Parathyroid adenoma (tissue), 2 donors: ENCODE data around the gene ZNF324.

ENCODE experiments used
- H2AFZ ChIP-seq: fragments of 300-600 bp; sonication (generic); one replicate; pipeline ENCODE4 v1.7.0; 2017; ENCODE audit warnings: antibody characterized with exemption, mild to moderate bottlenecking
- H3K27ac ChIP-seq: fragments of 300-600 bp; sonication (generic); one replicate; pipeline ENCODE4 v1.7.0; 2017
- H3K27me3 ChIP-seq: fragments of 300-600 bp; sonication (generic); one replicate; pipeline ENCODE4 v1.7.0; 2017; ENCODE audit warnings: low read length; ENCODE audit not compliant: control insufficient read depth, insufficient read depth
- H3K36me3 ChIP-seq: fragments of 300-600 bp; sonication (generic); one replicate; pipeline ENCODE4 v1.7.0; 2017; ENCODE audit warnings: low read length; ENCODE audit not compliant: control insufficient read depth, insufficient read depth
- H3K4me1 ChIP-seq: fragments of 300-600 bp; sonication (generic); one replicate; pipeline ENCODE4 v1.7.0; 2017; ENCODE audit warnings: control low read depth
- H3K4me2 ChIP-seq: fragments of 300-600 bp; sonication (generic); one replicate; pipeline ENCODE4 v1.7.0; 2017; ENCODE audit warnings: low read length
- H3K4me3 ChIP-seq: fragments of 300-600 bp; sonication (generic); one replicate; pipeline ENCODE4 v1.7.0; 2017; ENCODE audit warnings: low read depth, low read length
- H3K79me2 ChIP-seq: fragments of 300-600 bp; sonication (generic); one replicate; pipeline ENCODE4 v1.7.0; 2017; ENCODE audit warnings: control low read depth
- H3K9ac ChIP-seq: fragments of 300-600 bp; sonication (generic); one replicate; pipeline ENCODE4 v1.7.0; 2017; ENCODE audit warnings: mild to moderate bottlenecking
- H3K9me3 ChIP-seq: fragments of 300-600 bp; sonication (generic); one replicate; pipeline ENCODE4 v1.7.0; 2017; ENCODE audit warnings: low read length; ENCODE audit not compliant: control insufficient read depth
- TF ChIP-seq, protein P1 (sequence below): fragments of 300-600 bp; sonication (generic); IDR thresholded peaks from one replicate; pipeline ENCODE4 v1.7.0; 2017; ENCODE audit warnings: antibody characterized with exemption, mild to moderate bottlenecking
- donor health status: primary hyperparathyroidism.

The ZNF324 gene

DNA sequence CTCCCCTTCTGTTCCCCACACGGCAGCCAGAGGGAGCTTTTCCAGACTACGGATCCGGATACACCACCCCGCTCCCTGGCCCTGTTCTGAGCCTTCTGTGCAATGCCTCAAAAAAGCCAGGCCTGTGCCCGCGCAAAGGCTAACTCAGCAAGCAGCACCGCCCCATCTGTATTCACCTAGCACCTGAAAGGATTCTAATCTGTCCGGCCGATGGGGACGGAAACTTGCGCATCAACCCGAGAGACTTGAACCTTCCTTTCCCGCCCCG, 52.1 kb downstream of the ZNF324 start:
- Histone ChIP-seq H3K4me2 (peak overlapping the region; percentile 75), H3K9me3 (no peaks in the 10 kb centered on the region), H3K4me3 (peak overlapping the region; percentile 91), H3K27me3 (no peaks in the 10 kb centered on the region), H3K27ac (peak overlapping the region; percentile 92), H3K4me1 (peaks cover 13% of the 10 kb centered on the region), H3K9ac (peak overlapping the region; percentile 95), H3K36me3 (no peaks in the 10 kb centered on the region), H3K79me2 (peaks cover 36% of the 10 kb centered on the region), H2AFZ (peak overlapping the region; percentile 83)
- TF ChIP-seq, protein P1, sequence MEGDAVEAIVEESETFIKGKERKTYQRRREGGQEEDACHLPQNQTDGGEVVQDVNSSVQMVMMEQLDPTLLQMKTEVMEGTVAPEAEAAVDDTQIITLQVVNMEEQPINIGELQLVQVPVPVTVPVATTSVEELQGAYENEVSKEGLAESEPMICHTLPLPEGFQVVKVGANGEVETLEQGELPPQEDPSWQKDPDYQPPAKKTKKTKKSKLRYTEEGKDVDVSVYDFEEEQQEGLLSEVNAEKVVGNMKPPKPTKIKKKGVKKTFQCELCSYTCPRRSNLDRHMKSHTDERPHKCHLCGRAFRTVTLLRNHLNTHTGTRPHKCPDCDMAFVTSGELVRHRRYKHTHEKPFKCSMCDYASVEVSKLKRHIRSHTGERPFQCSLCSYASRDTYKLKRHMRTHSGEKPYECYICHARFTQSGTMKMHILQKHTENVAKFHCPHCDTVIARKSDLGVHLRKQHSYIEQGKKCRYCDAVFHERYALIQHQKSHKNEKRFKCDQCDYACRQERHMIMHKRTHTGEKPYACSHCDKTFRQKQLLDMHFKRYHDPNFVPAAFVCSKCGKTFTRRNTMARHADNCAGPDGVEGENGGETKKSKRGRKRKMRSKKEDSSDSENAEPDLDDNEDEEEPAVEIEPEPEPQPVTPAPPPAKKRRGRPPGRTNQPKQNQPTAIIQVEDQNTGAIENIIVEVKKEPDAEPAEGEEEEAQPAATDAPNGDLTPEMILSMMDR = no peak

DNA sequence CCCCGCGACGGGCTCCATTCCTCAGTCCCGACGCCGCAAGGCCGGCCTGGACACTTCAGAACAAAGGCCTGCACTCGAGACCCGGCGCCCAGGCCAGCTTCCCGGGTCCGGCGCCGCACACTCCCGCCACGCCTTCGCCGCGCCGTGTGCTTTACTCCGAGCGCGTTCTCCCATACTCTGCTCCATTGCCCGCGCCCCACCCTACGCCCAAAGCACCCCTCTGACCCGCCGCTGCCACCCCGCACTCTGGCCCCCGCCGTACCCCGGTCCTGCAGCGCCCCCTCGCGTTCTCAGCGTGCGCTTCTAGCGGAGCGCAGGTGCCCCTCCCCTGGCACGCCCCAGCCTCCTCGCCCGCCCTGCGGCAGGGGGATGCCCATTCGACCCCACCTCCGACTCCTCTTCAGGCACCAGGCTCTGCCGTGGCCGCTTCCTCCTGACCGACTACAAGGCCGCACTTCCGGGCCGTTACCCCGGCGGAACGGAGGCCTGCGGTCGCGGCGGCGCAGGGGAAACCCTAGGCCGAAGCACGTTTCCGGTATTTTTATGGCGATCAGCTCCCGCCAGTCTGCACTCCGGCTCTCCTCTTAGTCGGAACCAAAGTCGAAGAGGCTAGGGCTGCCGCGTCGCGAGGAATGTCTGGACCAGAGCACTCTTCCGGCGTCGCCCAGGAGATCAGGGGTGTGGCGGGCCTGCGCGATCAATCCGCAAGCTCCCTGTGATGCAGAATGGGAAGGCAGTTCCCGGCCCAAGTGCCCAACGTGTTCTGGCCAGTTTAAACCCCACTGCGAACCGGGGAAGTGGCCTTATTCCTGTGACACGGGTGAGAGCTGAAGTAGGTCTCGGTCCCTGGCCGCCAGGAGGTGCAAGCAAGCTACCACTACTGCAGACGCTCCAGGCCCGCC, 52.7 kb downstream of the ZNF324 start, which contains the start of gene ZBTB45:
Gene ZBTB45 (minus strand): TSS at position 456 of the 902 bp plus-strand sequence. CDS start 2,137 bp downstream, outside the sequence.
- peaks cover 9% of the 10 kb centered on the region for H3K4me1 ChIP-seq
- H3K27ac ChIP-seq = peak within 1 kb of the TSS; percentile 92
- H3K27me3 ChIP-seq = no peaks in the 10 kb centered on the region
- TF ChIP-seq, protein P1 = peak; percentile 78
- peak within 1 kb of the TSS; percentile 91 for H3K4me3 ChIP-seq
- no peaks in the 10 kb centered on the region for H3K36me3 ChIP-seq
- H3K79me2 ChIP-seq = peaks cover 32% of the 10 kb centered on the region
- H2AFZ ChIP-seq = peak within 1 kb of the TSS; percentile 83
- H3K4me2 ChIP-seq = peak within 1 kb of the TSS; percentile 75
- no peaks in the 10 kb centered on the region for H3K9me3 ChIP-seq
- H3K9ac ChIP-seq = peak within 1 kb of the TSS; percentile 95

DNA sequence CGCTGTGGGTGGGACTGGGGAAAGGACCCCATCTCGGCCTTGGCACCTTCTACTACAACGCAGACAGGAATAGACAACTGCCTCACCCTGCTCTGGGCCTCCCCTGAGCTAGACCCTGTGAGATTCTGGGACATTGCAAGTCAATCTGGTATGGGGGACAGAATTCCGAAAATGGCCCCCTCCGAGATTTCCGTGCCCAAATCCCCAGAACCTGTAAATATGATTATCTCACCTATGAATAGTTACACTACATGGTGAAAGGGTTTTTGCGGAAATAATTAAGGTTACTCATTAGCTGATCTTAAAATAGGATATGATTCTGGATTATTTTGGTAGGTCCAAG, 53.3 kb downstream of the ZNF324 start:
- H3K4me1 ChIP-seq = peaks cover 8% of the 10 kb centered on the region
- H3K79me2 ChIP-seq = peaks cover 28% of the 10 kb centered on the region
- no peak overlapping the region for H3K9ac ChIP-seq
- H3K9me3 ChIP-seq = no peaks in the 10 kb centered on the region
- H3K36me3 ChIP-seq = no peaks in the 10 kb centered on the region
- H3K27me3 ChIP-seq = no peaks in the 10 kb centered on the region
- peak overlapping the region; percentile 91 for H3K4me3 ChIP-seq
- H3K4me2 ChIP-seq = peak overlapping the region; percentile 75
- TF ChIP-seq, protein P1 = no peak
- H2AFZ ChIP-seq = peak overlapping the region; percentile 83
- H3K27ac ChIP-seq = peak overlapping the region; percentile 92

DNA sequence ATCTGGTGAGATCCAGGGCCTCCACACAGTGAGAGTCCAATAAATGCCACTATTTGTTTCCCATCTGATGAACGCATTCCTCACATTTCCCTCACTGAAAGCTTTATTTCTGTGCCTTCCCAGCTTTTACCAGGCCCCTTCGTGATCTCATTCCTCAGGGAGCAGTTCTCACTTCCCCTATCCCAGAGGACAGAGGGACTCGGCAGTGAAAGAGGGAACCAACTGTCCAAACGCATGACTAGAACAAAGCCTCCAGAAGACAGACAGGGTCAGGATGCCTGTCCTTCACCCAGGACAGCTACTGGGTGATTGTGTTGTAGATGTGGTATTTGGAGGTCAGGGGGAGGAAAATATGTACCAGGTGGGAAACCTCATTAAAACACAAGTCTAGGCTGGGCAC, 54.8 kb downstream of the ZNF324 start:
- no peak overlapping the region for H3K4me3 ChIP-seq
- no peak overlapping the region for H3K4me2 ChIP-seq
- TF ChIP-seq, protein P1 = no peak
- H3K79me2 ChIP-seq = peaks cover 15% of the 10 kb centered on the region
- no peak overlapping the region for H2AFZ ChIP-seq
- no peaks in the 10 kb centered on the region for H3K36me3 ChIP-seq
- no peaks in the 10 kb centered on the region for H3K27me3 ChIP-seq
- peaks cover 8% of the 10 kb centered on the region for H3K4me1 ChIP-seq
- no peak overlapping the region for H3K27ac ChIP-seq
- no peaks in the 10 kb centered on the region for H3K9me3 ChIP-seq
- H3K9ac ChIP-seq = no peak overlapping the region

DNA sequence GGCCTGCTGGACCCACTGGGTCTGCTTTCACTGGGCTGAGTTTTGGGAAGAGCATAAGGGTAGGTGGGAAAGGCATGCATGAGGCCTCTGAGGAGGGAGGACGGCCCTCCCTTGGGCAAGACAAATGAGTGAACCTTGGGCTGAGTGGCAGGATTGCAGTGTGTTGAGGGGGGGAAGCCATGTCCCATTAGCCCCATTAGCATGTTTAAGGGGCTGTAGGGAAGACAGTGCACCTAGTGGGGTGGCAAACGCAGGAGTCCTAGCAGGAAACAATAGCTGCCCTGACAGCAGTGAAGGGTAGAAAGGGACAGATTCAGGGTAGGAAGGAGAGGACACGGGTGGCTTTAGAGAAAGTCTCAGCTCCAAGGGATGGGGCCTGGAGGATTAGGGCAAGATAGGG, 55.8 kb downstream of the ZNF324 start:
- no peaks in the 10 kb centered on the region for H3K27me3 ChIP-seq
- no peaks in the 10 kb centered on the region for H3K36me3 ChIP-seq
- H3K9me3 ChIP-seq = no peaks in the 10 kb centered on the region
- TF ChIP-seq, protein P1 = no peak
- no peak overlapping the region for H3K4me3 ChIP-seq
- no peak overlapping the region for H3K4me2 ChIP-seq
- H3K9ac ChIP-seq = no peak overlapping the region
- peaks cover 4% of the 10 kb centered on the region for H3K79me2 ChIP-seq
- H3K4me1 ChIP-seq = peaks cover 8% of the 10 kb centered on the region
- no peak overlapping the region for H3K27ac ChIP-seq
- H2AFZ ChIP-seq = no peak overlapping the region
